IMR-90 (cell line): ENCODE results near the gene TRAPPC3. TPM values are rescaled to one million over a fixed set of nuclear protein-coding genes. Genes with fewer than 3 reads are reported as not detected.
A peak's percentile ranks its signal among the peaks of the same experiment; 100 is the strongest.

Experiments used
- ATAC-seq: fragments of 200-7000 bp; cut with Tn5 transposase; 2 replicates; pipeline ENCODE4 v1.9.1; 2020; ENCODE audit warnings: low read depth, mild to moderate bottlenecking, moderate library complexity
- BruUV-seq: library from RNA; stranded (reverse); fragments of 400-500 nt; replicated peaks from 2 replicates; lab custom pipeline; 2021; lab: Mats Ljungman, UMichigan
- CTCF ChIA-PET: fragments of 300-600 bp; formaldehyde crosslinking; extraction: SDS; loops from one replicate; lab custom pipeline; 2021; ENCODE audit warnings: antibody characterized with exemption; lab: Yijun Ruan, JAX
- POLR2A ChIA-PET: fragments of 300-600 bp; sonication (Branson Sonifier 250); formaldehyde crosslinking; loops from one replicate; lab custom pipeline; 2022; ENCODE audit warnings: antibody characterized with exemption; ENCODE audit not compliant: unreplicated experiment; lab: Charles Lee
- DNase-seq: peaks from one replicate; pipeline ENCODE4 v3.0.0; 2013
- H2AFZ ChIP-seq: replicated peaks from 2 replicates; pipeline ENCODE3; 2013; ENCODE audit warnings: low read length, mild to moderate bottlenecking; ENCODE audit not compliant: poor library complexity
- H2AK5ac ChIP-seq: 2 replicates; pipeline ENCODE4 v1.6.1; 2013; ENCODE audit warnings: low read depth, low read length, inconsistent platforms
- H2AK9ac ChIP-seq: replicated peaks from 2 replicates; pipeline ENCODE3; 2013; ENCODE audit warnings: mild to moderate bottlenecking, low read depth, low read length, moderate library complexity; ENCODE audit not compliant: poor library complexity
- H2BK120ac ChIP-seq: 2 replicates; pipeline ENCODE4 v1.6.1; 2013; ENCODE audit warnings: low read depth, low read length, inconsistent platforms
- H2BK15ac ChIP-seq: 3 replicates; pipeline ENCODE4 v1.6.1; 2013; ENCODE audit warnings: low read depth, low read length, inconsistent platforms
- H2BK20ac ChIP-seq: 2 replicates; pipeline ENCODE4 v1.6.1; 2013; ENCODE audit warnings: low read depth, mild to moderate bottlenecking, inconsistent platforms, low read length, moderate library complexity
- H2BK5ac ChIP-seq: 2 replicates; pipeline ENCODE4 v1.6.1; 2013; ENCODE audit warnings: mild to moderate bottlenecking, low read depth, low read length, inconsistent platforms; ENCODE audit not compliant: poor library complexity, severe bottlenecking
- H3K14ac ChIP-seq: replicated peaks from 2 replicates; pipeline ENCODE4 v1.6.1; 2013; ENCODE audit warnings: low read depth, low read length, inconsistent platforms
- H3K18ac ChIP-seq: 2 replicates; pipeline ENCODE4 v1.6.1; 2013; ENCODE audit warnings: low read depth, low read length, control low read depth
- H3K23ac ChIP-seq: 2 replicates; pipeline ENCODE4 v1.6.1; 2013; ENCODE audit warnings: low read depth, low read length, inconsistent platforms
- H3K27ac ChIP-seq: 2 replicates; pipeline ENCODE4 v1.5.1; 2013; ENCODE audit warnings: mild to moderate bottlenecking, control low read depth, low read length; ENCODE audit not compliant: insufficient read depth
- H3K27me3 ChIP-seq: 2 replicates; pipeline ENCODE4 v1.6.1; 2013; ENCODE audit warnings: low read length; ENCODE audit not compliant: control insufficient read depth, insufficient read depth
- H3K36me3 ChIP-seq: 2 replicates; pipeline ENCODE4 v1.6.1; 2013; ENCODE audit warnings: low read length, mixed read lengths; ENCODE audit not compliant: control insufficient read depth, insufficient read depth
- H3K4ac ChIP-seq: 2 replicates; pipeline ENCODE4 v1.6.1; 2013; ENCODE audit warnings: low read depth, low read length, inconsistent platforms
- H3K4me1 ChIP-seq: 2 replicates; pipeline ENCODE4 v1.6.1; 2013; ENCODE audit warnings: low read length, mixed read lengths; ENCODE audit not compliant: control insufficient read depth, insufficient read depth
- H3K4me2 ChIP-seq: 2 replicates; pipeline ENCODE4 v1.6.1; 2013; ENCODE audit warnings: low read depth, mild to moderate bottlenecking, control low read depth, low read length, moderate library complexity
- H3K4me3 ChIP-seq: 2 replicates; pipeline ENCODE4 v1.5.1; 2013; ENCODE audit warnings: low read depth, mild to moderate bottlenecking, control low read depth, low read length, moderate library complexity; ENCODE audit not compliant: insufficient read depth
- H3K56ac ChIP-seq: 2 replicates; pipeline ENCODE4 v1.6.1; 2013; ENCODE audit warnings: low read length, inconsistent platforms; ENCODE audit not compliant: insufficient read depth; ENCODE audit errors: extremely low read depth
- H3K79me1 ChIP-seq, 2 experiments: 2 replicates each; pipeline ENCODE4 v1.6.1; 2013; ENCODE audit warnings: low read length in 2 of 2, inconsistent platforms in 1 of 2, low read depth in 1 of 2
- H3K9ac ChIP-seq: 2 replicates; pipeline ENCODE4 v1.6.1; 2013; ENCODE audit warnings: low read depth, low read length, control low read depth
- H3K9me1 ChIP-seq: 2 replicates; pipeline ENCODE4 v1.6.1; 2013; ENCODE audit warnings: low read length, inconsistent platforms; ENCODE audit not compliant: insufficient read depth
- H3K9me3 ChIP-seq: 2 replicates; pipeline ENCODE4 v1.6.1; 2013; ENCODE audit warnings: low read length; ENCODE audit not compliant: control insufficient read depth, insufficient read depth
- H4K20me1 ChIP-seq: 2 replicates; pipeline ENCODE4 v1.6.1; 2013; ENCODE audit warnings: low read length, inconsistent platforms; ENCODE audit not compliant: insufficient read depth
- H4K5ac ChIP-seq: 2 replicates; pipeline ENCODE4 v1.6.1; 2013; ENCODE audit warnings: mild to moderate bottlenecking, low read depth, low read length, control low read depth
- H4K8ac ChIP-seq, 2 experiments: 2 replicates each; pipeline ENCODE4 v1.6.1; 2013; ENCODE audit warnings: low read depth in 2 of 2, low read length in 2 of 2, control low read depth in 1 of 2, inconsistent platforms in 1 of 2
- H4K91ac ChIP-seq: 2 replicates; pipeline ENCODE4 v1.6.1; 2013; ENCODE audit warnings: low read depth, low read length, inconsistent platforms; ENCODE audit not compliant: insufficient read depth
- CEBPB ChIP-seq: IDR thresholded peaks from 2 replicates; pipeline ENCODE4 v1.6.1; 2012; ENCODE audit warnings: low read depth, low read length, improper control_type of control experiment
- SMC3 ChIP-seq: fragments of 150-350 bp; IDR thresholded peaks from 2 replicates; pipeline ENCODE4 v1.6.1; 2016; ENCODE audit warnings: low read depth, mild to moderate bottlenecking, antibody characterized with exemption, low read length, moderate library complexity
- WGBS, 2 experiments: methylation state at CpG; one replicate each; pipeline versions ENCODE4 v1.1.5 to v1.1.7; 2013; ENCODE audit warnings: missing lambda C conversion rate in 2 of 2; ENCODE audit not compliant: insufficient read length in 1 of 2; ENCODE audit errors: extremely low coverage in 2 of 2; 5-methylcytosine and 5-hydroxymethylcytosine counted together
- dilution Hi-C: fragments of 300-500 bp; cut with HindIII; formaldehyde crosslinking; loops from one replicate; pipeline ENCODE4 v1.14.3; 2018; ENCODE audit warnings: low sequenced_read_pairs; ENCODE audit not compliant: unreplicated experiment
- in situ Hi-C: fragments of 300-500 bp; cut with MboI; formaldehyde crosslinking; loops from 3 replicates; pipeline ENCODE4 v1.14.3; 2019; ENCODE audit warnings: low sequenced_read_pairs, inconsistent platforms, mixed read lengths
- intact Hi-C: fragments of 100-400 bp; cut with micrococcal nuclease; formaldehyde crosslinking; loops from 2 replicates; pipeline ENCODE4 v1.10.0; 2022
- polyA plus RNA-seq, 3 experiments: library from polyadenylated mRNA; depleted of rRNA; stranded (reverse); fragments of >200 nt; gene quantifications; 2 replicates each; pipeline ENCODE4 v1.2.3, GENCODE V29; 2012; ENCODE audit warnings: low replicate concordance in 1 of 3
- total RNA-seq: library from RNA; depleted of rRNA; stranded (reverse); fragments of >200 nt; gene quantifications from 2 replicates; pipeline ENCODE4 v1.2.3, GENCODE V29; 2012

The TRAPPC3 gene
- total and polyA plus RNA-seq, 2 of the 4 experiments (the other 2 are of a cell fraction): 76.0 to 77.8 TPM

GRCh38 chr1:36115931-36116330 lies 33.4 kb downstream of the TRAPPC3 start:
- ATAC-seq (no peak), DNase-seq (peak; percentile 28)
- H2BK120ac ChIP-seq: no peak overlapping the region
- H2AFZ ChIP-seq: peak overlapping the region; percentile 60
- no peak overlapping the region for H3K4me2 ChIP-seq
- H4K8ac ChIP-seq: peak overlapping the region; percentile 29 to 52; a peak in 2 of 4 replicates
- BruUV-seq: no TSS peak
- no peak overlapping the region for H3K27ac ChIP-seq
- H2AK5ac ChIP-seq: no peak overlapping the region
- ChIA-PET CTCF (interaction anchor here (1.3 to 1.6 kb wide), 2 partner anchors 13 to 19 kb away, joined by 3 to 7 read pairs; no protein-coding TSS in a partner anchor), POLR2A (no interaction called here)
- no peak overlapping the region for H2BK5ac ChIP-seq
- H3K9ac ChIP-seq: no peak overlapping the region
- H3K9me1 ChIP-seq: peaks cover 7% of the 10 kb centered on the region; the same call in 1 of the 2 replicates
- dilution Hi-C loops (no loop called here), in situ Hi-C loops (loop anchor here (25.0 kb wide), 1 partner anchor 296 kb away; no protein-coding TSS in a partner anchor), intact Hi-C loops (no loop called here)
- H2AK9ac ChIP-seq: no peak overlapping the region
- H3K27me3 ChIP-seq: no peaks in the 10 kb centered on the region
- no peaks in the 10 kb centered on the region for H3K36me3 ChIP-seq
- H3K18ac ChIP-seq: no peak overlapping the region
- TF ChIP-seq SMC3 (no peak), CEBPB (peak; percentile 42; the same call in 1 of the 2 replicates)
- H3K14ac ChIP-seq: no peak overlapping the region
- H3K56ac ChIP-seq: no peak overlapping the region
- H3K4me1 ChIP-seq: peaks cover 13% of the 10 kb centered on the region
- H4K20me1 ChIP-seq: no peaks in the 10 kb centered on the region; the same call in 1 of the 2 replicates
- no peak overlapping the region for H3K23ac ChIP-seq
- H3K4ac ChIP-seq: peak overlapping the region; percentile 26; the same call in 1 of the 2 replicates
- H2BK15ac ChIP-seq: no peak overlapping the region
- WGBS, 2 experiments: 60% methylated on average over 2 of the region's 5 CpGs; no CpG with 5 or more reads in 1 of the 2 experiments
- no peak overlapping the region for H4K5ac ChIP-seq
- no peak overlapping the region for H3K4me3 ChIP-seq
- H3K79me1 ChIP-seq: no peaks in the 10 kb centered on the region
- no peak overlapping the region for H4K91ac ChIP-seq
- H3K9me3 ChIP-seq: no peaks in the 10 kb centered on the region
- H2BK20ac ChIP-seq: no peak overlapping the region
